Upper lobe of right lung (tissue), 1 donor: Measurements from ENCODE around the gene CFAP299. TPM values are rescaled to one million over a fixed set of nuclear protein-coding genes. Genes with fewer than 3 reads are reported as not detected.

Experiments used
- ATAC-seq: fragments of 200-7000 bp; cut with Tn5 transposase; one replicate; pipeline ENCODE4 v1.9.1; 2020; ENCODE audit warnings: mild to moderate bottlenecking, moderate library complexity
- DNase-seq: peaks from one replicate; pipeline ENCODE4 v3.0.0-alpha.2; 2020
- H3K27ac ChIP-seq: fragments of 200-600 bp; one replicate; pipeline ENCODE4 v1.8.0; 2022
- H3K27me3 ChIP-seq: fragments of 200-600 bp; one replicate; pipeline ENCODE4 v1.8.0; 2022; ENCODE audit warnings: mild to moderate bottlenecking
- H3K36me3 ChIP-seq: fragments of 200-600 bp; one replicate; pipeline ENCODE4 v1.8.0; 2022
- H3K4me1 ChIP-seq: fragments of 200-600 bp; one replicate; pipeline ENCODE4 v1.8.0; 2022
- H3K4me3 ChIP-seq: fragments of 200-600 bp; one replicate; pipeline ENCODE4 v1.8.0; 2022; ENCODE audit warnings: mild to moderate bottlenecking
- H3K9me3 ChIP-seq: fragments of 200-600 bp; one replicate; pipeline ENCODE4 v1.8.0; 2022
- intact Hi-C: fragments of 100-400 bp; cut with DNase I; formaldehyde crosslinking; loops from one replicate; pipeline ENCODE4 v1.11.0; 2022
- total RNA-seq: library from RNA; stranded (reverse); fragmentation: NEBNext Ultra II Directional; extraction: Animal tissue kit (Norgen Biotek cat#: 25700); gene quantifications from one replicate; pipeline ENCODE4 v1.2.1, GENCODE V29; 2021
- TF ChIP-seq, protein P1 (sequence below): fragments of 200-600 bp; IDR thresholded peaks from one replicate; pipeline ENCODE4 v1.8.0; 2022; ENCODE audit warnings: antibody characterized with exemption
- donor health status: DM: no; HTN: yes; CAD: no; lungs with severe emphysema.

The CFAP299 gene
- total RNA-seq, 1 donor from 2014 or later = not detected

DNA sequence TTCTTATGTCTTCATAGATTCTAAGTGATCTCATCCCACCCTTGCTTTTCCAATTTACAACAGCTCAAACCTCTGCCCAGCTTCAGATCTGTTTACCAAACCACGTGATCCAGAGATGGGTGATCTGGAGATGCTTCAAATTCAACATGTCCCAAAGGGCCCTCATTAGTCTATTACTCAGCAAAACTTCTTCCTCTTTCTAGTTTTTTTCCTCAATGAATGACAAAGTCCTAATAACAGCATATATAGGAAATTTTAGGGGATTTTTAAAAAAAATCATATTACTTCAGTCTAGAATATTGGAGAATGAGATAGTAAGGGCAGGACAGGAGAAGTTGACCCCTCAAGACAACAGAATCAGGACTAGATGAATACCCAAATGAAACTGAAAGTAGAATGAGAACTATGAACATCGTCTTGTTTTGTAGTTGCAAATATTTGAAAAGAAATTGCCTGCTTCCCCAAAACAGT is 127.1 kb downstream of the CFAP299 start:
- ATAC-seq (no peak), DNase-seq (no peak)
- Histone ChIP-seq H3K9me3 (no peaks in the 10 kb centered on the region), H3K36me3 (no peaks in the 10 kb centered on the region), H3K4me1 (no peaks in the 10 kb centered on the region), H3K27ac (no peak overlapping the region), H3K4me3 (peak overlapping the region; percentile 24), H3K27me3 (no peaks in the 10 kb centered on the region)
- TF ChIP-seq, protein P1, sequence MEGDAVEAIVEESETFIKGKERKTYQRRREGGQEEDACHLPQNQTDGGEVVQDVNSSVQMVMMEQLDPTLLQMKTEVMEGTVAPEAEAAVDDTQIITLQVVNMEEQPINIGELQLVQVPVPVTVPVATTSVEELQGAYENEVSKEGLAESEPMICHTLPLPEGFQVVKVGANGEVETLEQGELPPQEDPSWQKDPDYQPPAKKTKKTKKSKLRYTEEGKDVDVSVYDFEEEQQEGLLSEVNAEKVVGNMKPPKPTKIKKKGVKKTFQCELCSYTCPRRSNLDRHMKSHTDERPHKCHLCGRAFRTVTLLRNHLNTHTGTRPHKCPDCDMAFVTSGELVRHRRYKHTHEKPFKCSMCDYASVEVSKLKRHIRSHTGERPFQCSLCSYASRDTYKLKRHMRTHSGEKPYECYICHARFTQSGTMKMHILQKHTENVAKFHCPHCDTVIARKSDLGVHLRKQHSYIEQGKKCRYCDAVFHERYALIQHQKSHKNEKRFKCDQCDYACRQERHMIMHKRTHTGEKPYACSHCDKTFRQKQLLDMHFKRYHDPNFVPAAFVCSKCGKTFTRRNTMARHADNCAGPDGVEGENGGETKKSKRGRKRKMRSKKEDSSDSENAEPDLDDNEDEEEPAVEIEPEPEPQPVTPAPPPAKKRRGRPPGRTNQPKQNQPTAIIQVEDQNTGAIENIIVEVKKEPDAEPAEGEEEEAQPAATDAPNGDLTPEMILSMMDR = no peak
- intact Hi-C loops = no loop called here

DNA sequence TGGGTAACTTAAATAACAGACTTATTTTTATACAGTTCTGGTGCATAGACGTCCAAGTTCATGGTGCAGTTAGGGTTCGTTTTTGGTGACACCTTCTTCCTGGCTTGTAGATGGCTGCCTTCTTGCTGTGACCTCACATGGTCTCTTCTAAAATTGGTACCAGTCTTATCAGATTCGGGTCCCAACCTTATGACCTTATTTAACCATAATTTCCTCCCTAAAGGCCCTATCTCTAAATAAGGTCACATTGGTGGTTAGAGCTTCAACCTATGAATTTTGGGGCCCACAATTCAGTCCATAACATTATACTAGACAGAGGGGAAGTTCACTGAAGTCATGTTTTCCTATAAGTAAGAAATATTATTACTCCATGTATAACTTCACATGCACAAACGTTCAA is 128.0 kb downstream of the CFAP299 start:
- Histone ChIP-seq H3K4me1 (no peaks in the 10 kb centered on the region), H3K27ac (no peak overlapping the region), H3K36me3 (no peaks in the 10 kb centered on the region), H3K27me3 (no peaks in the 10 kb centered on the region), H3K9me3 (no peaks in the 10 kb centered on the region), H3K4me3 (no peak overlapping the region)
- ATAC-seq = no peak
- intact Hi-C loops = no loop called here
- no peak for DNase-seq
- TF ChIP-seq, protein P1 = no peak

DNA sequence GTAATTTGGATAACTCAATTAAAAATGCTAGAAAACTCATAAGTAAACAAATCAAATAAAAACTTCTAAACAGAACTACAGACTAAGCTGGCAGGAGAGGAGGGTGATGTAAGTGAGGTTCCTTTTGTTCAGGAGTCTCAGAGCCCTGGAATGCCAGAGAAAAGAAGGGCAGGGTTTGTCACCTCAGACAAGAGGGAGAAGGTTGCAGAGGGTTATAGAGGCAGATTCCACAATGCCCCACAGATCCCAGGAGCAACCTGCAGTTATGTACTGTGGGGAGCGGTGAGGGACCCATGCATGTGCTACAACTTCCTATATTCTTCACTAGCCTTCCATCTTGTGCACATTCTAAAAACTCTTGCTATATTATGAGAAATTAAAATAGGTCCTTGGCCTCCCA is 129.7 kb downstream of the CFAP299 start:
- no peaks in the 10 kb centered on the region for H3K36me3 ChIP-seq
- no peak overlapping the region for H3K4me3 ChIP-seq
- no peak overlapping the region for H3K27ac ChIP-seq
- no peaks in the 10 kb centered on the region for H3K27me3 ChIP-seq
- ATAC-seq = no peak
- H3K4me1 ChIP-seq = no peaks in the 10 kb centered on the region
- DNase-seq = no peak
- intact Hi-C loops = no loop called here
- TF ChIP-seq, protein P1 = no peak
- H3K9me3 ChIP-seq = no peaks in the 10 kb centered on the region

DNA sequence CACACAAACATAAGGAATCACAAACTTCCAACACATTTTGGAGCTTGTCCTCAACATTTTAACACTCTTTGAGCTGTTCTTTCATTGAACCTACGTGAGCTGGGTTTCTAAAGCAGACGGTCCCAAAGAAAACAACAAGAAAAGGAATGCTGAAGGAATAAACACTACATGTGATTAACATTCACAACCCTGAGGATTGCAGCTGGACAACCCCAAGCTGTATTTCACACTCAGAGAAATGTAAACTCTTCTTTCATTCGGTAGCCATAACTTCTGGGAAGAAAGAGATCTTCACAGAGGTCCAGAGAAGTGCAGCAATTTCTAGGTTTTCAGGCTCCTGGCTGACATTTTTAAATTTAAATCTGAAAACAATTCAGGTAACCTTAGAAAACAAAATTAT is 130.2 kb downstream of the CFAP299 start:
- Histone ChIP-seq H3K4me1 (no peaks in the 10 kb centered on the region), H3K27ac (no peak overlapping the region), H3K27me3 (no peaks in the 10 kb centered on the region), H3K36me3 (no peaks in the 10 kb centered on the region), H3K9me3 (no peaks in the 10 kb centered on the region), H3K4me3 (no peak overlapping the region)
- TF ChIP-seq, protein P1 = no peak
- no peak for DNase-seq
- intact Hi-C loops = no loop called here
- ATAC-seq = no peak

DNA sequence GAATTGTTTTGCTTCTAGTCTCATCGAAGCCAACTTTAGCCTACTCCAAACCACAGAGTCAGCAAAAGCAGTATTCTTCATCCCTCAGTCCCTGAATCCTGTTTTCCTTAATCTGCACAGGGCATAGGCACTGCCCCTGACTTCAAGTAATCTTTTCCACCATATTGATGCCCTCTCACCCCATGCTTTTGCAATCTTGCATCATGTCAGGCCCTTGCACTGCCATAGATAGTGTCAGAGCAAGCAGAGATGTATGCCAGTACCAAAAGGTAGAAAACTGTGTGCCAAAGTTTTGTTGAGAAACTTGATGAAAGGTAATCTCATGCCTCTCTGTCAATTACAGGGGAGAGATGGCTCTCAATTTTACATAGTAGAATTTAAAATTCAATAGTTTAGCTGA is 131.1 kb downstream of the CFAP299 start:
- no peaks in the 10 kb centered on the region for H3K36me3 ChIP-seq
- H3K27me3 ChIP-seq = no peaks in the 10 kb centered on the region
- TF ChIP-seq, protein P1 = no peak
- H3K27ac ChIP-seq = no peak overlapping the region
- H3K4me1 ChIP-seq = no peaks in the 10 kb centered on the region
- DNase-seq = no peak
- H3K9me3 ChIP-seq = no peaks in the 10 kb centered on the region
- intact Hi-C loops = no loop called here
- no peak for ATAC-seq
- H3K4me3 ChIP-seq = no peak overlapping the region

DNA sequence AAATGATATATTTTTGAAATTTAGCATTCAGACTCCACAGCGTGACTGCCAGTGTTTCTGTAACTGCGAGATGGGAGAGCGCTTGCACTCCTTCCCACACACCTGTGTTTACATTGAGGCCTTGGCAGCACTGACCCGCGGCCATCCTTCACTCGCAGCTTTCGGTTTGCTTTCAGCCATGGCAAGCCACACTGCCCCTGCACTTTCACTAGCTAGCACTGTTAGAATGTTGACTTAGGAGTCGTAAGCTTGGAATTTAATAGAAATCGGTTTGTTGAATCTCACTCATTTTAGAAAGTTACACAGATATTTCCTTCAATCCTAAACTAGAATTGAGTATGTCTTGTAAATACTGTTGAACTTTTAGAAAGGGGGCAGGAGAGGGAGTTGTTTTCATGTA is 136.2 kb downstream of the CFAP299 start:
- intact Hi-C loops = no loop called here
- Histone ChIP-seq H3K27me3 (no peaks in the 10 kb centered on the region), H3K36me3 (no peaks in the 10 kb centered on the region), H3K27ac (no peak overlapping the region), H3K4me1 (no peaks in the 10 kb centered on the region), H3K9me3 (no peaks in the 10 kb centered on the region), H3K4me3 (peak overlapping the region; percentile 27)
- ATAC-seq (peak; percentile 89), DNase-seq (peak; percentile 69)
- TF ChIP-seq, protein P1 = no peak
